Measurements from ENCODE around the gene PPP6R1.

PPP6R1 gene

GRCh38 chr19:55181740-55182139 is 77.1 kb downstream of the PPP6R1 start:
- Histone ChIP-seq H3K27me3 (ENCODE audit: insufficient read depth, low read length) (peaks cover 38% of the 10 kb centered on the region), H3K4me1 (ENCODE audit: insufficient read depth, low read length) (no peaks in the 10 kb centered on the region), H3K9ac (ENCODE audit: low read depth, low read length) (no peak overlapping the region), H3K27ac (ENCODE audit: low read depth, low read length) (no peak overlapping the region), H3K9me3 (ENCODE audit: insufficient read depth, low read depth, low read length) (no peaks in the 10 kb centered on the region), H3K4me3 (ENCODE audit: low read length) (no peak overlapping the region), H3K36me3 (ENCODE audit: insufficient read depth, low read length) (no peaks in the 10 kb centered on the region)
- WGBS: 79% methylated on average over 20 of the region's 20 CpGs
